GM18858 (cell line): Measurements from ENCODE around the gene PAK1IP1.
A peak's percentile ranks its signal among the peaks of the same experiment; 100 is the strongest.
"Not testable (repeated sequence)": the region's sequence is repeated elsewhere in the genome, so short reads cannot be mapped to it uniquely, and the experiment has no call there.

Experiments used
- ATAC-seq: cut with Tn5 transposase; IDR thresholded peaks from one replicate; pipeline ENCODE4 v1.9.1; 2021; ENCODE audit not compliant: unreplicated experiment

Gene PAK1IP1, protein sequence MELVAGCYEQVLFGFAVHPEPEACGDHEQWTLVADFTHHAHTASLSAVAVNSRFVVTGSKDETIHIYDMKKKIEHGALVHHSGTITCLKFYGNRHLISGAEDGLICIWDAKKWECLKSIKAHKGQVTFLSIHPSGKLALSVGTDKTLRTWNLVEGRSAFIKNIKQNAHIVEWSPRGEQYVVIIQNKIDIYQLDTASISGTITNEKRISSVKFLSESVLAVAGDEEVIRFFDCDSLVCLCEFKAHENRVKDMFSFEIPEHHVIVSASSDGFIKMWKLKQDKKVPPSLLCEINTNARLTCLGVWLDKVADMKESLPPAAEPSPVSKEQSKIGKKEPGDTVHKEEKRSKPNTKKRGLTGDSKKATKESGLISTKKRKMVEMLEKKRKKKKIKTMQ

DNA sequence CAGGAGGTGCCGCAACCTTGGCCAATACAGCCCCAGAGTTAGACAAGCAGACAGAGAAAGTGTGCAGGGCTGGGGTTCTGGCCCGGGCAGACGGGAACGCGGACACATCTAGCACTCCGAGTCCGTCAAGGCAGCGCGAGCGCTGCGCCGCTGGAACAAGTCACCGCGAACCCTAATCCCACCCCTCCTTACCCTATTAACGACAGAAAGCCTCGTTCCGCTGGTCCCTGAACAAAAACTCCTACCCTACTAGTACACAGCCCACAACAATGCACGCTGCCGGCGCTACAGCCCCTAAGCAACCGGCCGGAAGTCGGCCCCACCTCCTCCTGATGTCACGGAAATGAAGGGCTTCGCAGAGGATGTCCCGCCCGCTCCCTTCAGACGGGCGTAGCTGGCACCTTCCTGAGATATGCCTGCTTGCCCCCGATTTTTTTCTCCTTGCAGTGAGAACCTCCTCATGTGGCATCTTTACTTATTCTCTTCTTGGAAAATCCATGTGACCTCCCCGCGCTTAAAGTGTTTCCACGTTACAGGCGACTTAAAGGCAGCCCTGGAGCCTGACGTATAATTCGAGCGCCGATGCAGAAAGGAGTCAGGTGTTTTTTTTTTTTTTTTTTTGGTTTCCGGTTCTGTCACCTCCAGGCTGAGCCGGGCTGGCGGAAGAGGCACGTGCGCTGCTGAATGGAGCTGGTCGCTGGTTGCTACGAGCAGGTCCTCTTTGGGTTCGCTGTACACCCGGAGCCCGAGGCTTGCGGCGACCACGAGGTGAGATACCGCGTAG, at the start of gene PAK1IP1, which contains the start of gene C6orf52:
PAK1IP1 (plus strand) TSS at position 671 of the 784 bp plus-strand sequence; CDS start at position 685, 14 bp downstream.
C6orf52 (minus strand) TSS at position 315 of the 784 bp plus-strand sequence. CDS start 7,066 bp downstream, outside the sequence.
- peak; percentile 94 for ATAC-seq

DNA sequence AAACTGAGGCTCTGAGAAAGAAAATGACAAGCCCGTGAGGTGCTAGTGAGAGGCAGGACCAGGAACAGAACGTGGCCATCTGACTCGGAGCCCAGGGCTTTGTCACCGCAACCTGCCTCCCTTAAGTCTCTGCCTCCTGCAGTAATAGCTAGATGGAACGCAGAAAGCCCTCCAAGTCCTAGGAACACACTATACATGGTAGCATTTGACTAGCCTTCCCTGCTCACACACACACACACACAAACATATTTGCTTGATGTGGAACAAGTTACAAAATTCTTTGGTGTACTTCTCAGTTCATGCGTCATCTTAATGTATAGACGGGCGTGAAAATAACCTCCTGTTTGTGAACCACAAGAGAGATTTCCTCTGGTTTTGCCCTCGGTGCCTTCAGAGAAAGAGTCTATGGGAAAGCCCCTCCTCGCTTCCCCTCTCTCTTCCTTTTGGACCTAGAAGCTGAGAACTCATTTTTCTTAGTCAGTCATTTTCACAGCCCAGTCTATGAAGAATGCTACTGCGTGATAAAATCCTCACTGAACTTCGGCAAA, 39.2 kb upstream of the PAK1IP1 start:
- ATAC-seq = no peak

DNA sequence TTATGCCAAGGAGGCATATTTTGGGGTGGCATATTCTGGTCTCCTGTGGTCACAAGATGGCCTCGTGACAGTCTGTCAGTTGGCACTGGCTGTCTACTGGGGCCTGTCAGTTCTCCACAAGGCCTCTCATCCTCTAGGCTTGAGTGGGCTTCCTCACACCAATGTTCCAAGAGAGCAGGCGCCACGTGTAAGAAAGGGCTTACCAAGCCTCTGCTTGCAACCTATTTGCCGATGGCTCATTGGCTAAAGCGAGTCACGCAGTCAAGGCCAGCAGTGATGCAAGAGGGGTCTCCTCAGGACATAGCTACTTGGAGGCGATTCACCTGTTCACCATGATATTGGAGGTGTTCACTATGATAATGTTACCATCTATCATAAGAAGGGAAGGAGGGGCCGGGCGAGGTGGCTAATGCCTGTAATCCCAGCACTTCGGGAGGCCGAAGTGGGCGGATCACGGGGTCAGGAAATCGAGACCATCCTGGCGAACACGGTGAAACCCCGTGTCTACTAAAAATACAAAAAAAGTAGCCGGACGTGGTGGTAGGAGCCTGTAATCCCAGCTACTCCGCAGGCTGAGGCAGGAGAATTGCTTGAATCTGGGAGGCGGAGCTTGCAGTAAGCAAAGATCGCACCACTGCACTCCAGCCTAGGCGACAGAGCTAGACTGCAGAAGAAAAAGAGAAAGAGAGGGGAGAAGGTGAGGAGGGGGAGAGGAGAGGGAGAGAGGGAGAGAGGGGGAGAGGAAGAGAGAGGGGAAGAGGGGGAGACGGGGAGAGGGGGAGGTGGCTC, 35.7 kb upstream of the PAK1IP1 start:
- ATAC-seq = no peak

DNA sequence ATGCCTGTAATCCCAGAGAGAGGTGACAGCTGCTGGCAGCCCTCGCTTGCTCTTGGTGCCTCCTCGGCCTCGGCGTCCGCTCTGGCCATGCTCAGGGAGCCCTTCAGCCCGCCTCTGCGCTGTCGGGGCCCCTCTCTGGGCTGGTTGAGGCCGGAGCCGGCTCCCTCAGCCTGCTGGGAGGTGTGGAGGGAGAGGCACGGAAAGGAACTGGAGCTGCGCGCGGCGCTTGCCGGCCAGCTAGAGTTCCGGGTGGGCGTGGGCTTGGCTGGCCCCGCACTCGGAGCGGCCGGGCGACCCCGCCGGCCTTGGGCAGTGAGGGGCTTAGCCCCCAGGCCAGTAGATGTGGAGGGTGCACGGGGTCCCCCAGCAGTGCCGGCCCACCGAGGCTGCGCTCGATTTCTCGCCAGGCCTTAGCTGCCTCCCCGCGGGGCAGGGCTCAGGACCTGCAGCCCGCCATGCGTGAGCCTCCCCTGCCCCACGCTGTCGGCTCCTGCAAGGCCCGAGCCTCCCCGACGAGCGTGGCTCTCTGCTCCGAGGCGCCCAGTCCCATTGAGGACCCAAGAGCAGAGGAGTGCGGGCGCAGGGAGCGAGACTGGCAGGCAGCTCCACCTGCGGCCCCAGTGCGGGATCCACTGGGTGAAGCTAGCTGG, 34.9 kb upstream of the PAK1IP1 start:
- no peak for ATAC-seq

DNA sequence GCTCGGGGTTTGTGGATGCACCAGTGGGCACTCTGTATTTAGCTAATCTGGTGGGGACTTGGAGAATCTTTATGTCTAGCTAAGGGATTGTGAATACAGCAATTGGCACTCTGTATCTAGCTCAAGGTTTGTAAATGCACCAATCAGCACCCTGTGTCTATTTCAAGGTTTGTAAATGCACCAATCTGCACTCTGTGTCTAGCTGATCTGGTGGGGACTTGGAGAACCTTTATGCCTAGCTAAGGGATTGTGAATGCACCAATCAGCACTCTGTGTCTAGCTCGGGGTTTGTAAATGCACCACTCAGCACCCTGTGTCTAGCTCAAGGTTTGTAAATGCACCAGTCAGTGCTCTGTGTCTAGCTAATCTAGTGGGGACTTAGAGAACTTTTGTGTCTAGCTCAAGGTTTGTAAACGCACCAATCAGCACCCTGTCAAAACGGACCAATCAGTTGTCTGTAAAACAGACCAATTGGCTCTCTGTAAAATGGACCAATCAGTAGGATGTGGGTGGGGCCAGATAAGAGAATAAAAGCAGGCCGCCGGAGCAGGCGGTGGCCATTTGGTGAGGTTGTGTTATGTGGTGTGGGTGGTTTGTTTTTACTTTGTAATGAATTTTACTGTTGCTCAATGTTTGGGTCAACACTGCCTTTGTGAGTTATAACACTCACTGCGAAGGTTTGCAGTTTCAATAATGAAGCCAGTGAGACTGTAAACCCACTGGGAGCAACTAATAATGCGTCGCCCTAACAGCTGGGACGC, 34.2 kb upstream of the PAK1IP1 start:
- ATAC-seq = not testable (repeated sequence)

DNA sequence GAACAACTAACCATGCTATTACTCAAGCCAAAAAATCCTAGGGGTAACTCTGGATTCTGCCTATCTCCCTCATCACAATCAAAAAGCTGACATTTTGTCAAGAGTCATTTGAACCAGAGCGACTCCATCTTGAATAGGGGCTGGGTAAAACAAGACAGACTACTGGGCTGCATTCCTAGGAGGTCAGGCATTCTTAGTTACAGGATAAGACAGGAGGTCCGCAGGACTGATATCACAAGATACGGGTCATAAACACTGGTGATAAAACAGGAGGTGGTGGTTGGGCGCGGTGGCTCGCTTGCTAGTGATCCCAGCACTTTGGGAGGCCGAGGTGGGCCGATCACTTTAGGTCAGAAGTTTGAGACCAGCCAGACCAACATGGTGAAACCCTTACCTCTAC, 32.6 kb upstream of the PAK1IP1 start:
- ATAC-seq = no peak

DNA sequence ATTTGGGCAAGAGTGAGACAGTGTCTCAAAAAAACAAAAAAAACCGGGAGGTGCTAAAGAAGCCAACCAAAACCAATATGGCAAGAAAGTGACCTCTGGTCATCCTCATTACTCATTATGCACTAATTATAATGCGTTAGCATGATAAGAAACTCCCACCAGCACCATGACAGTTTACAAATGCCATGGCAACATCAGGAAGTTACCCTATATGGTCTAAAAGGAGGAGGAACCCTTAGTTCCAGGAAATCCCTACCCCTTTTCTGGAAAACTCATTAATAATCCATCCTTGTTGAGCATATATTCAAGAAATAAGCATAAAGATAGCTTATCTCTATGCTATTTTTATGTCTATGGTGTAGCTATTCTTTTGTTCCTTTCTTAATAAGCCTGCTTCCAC, 32.0 kb upstream of the PAK1IP1 start:
- no peak for ATAC-seq

DNA sequence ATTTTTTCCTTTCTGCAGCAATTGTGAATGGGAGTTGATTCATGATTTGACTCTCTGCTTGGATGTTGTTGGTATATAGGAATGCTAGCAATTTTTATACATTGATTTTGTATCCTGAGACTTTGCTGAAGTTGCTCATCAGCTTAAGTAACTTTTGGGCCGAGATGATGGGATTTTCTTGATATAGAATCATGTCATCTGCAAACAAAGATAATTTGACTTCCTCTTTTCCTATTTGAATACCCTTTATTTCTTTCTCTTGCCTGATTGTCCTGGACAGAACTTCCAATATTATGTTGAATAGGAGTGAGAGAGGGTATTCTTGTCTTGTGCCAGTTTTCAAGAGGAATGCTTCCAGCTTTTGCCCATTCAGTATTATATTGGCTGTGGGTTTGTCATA, 29.2 kb upstream of the PAK1IP1 start:
- not testable (repeated sequence) for ATAC-seq

DNA sequence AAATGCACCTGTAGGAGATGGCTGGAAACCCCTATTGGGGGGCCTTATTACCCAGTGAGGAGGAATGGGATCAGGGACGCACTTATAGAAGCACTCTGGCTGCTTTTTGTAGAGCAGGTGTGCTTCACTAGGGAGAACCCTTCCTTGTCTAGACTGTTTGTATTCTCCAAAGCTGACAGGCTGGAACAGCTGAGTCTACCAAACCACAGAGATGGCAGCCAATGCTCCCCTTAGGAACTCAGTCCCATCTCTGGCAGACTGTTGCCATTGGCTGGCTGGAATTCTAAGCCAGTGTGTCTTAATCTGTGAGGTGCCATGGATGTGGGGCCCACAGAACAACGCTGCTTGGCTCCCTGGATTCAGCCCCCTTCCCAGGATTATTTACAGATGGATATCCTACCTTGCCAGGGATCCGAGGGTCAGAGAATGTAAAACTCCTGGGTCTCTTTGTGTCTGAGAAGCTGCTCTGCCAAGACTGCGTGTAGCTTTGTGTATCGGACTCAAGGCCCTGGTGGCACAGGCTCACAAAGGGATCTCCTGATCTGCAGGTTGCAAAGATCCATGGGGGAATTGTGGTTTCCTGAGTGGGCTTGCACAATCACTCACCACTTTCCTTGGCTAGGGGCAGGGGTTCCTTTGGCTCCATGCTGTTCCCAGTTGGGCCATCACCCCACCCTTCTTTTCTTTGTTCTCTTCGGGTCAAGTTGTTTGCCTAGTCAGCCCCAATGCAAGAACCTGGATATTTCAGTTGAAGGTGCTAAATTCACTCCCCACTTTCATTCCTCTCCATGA, 26.4 kb upstream of the PAK1IP1 start:
- no peak for ATAC-seq

DNA sequence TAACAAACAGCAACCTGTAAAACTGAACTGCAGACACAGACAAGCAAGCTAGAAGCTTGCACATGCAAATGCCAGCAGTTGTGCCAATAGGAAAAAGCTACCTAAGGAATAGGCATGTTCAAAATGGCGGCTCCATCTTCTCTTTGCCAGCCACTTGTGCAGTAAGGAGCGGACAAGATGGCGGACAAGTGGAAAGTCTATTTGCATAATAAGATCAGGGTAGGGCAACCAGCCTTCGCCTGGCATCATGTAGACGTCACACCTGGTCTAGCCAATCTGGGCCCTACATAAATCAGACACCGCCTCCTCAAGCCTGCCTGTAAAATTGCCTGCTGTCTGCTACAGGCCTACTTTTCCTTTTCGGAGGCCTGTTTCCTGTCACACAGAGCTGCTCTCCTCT, 18.4 kb upstream of the PAK1IP1 start:
- ATAC-seq = no peak

DNA sequence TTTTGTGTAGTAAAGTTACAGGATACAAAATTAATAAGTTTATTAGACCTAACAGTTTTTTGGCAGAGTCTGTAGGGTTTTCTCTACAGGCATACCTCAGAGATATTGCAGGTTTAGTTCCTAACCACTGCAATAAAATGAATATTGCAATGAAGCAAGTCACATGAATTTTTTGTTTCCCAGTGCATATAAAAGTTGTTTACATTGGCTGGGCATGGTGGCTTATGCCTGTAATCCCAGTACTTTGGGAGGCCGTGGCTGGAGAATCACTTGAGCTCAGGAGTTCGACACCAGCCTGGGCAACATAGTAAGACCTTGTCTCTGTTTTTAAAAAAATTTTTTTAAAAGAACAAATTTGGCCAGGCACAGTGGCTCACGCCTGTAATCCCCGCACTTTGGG, 16.3 kb upstream of the PAK1IP1 start:
- no peak for ATAC-seq

DNA sequence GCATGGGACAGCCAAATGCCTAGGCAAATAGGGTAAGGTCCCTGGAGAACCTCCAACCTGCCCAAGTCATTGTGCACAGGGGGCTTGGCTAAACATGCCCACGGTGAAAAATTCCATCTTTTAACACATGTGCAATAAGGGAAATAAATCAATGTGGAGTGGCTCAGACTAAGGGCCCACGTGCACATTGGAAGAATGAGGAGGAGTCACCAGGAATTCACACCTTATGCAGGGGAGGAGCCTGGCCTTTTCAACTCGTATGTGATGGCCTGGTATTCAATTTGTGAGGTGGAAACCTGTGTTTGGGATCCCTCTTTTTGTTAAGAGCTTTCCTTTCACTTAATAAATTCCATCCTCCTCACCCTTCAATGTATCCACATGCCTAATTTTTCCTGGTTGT, 13.0 kb upstream of the PAK1IP1 start:
- ATAC-seq = no peak

DNA sequence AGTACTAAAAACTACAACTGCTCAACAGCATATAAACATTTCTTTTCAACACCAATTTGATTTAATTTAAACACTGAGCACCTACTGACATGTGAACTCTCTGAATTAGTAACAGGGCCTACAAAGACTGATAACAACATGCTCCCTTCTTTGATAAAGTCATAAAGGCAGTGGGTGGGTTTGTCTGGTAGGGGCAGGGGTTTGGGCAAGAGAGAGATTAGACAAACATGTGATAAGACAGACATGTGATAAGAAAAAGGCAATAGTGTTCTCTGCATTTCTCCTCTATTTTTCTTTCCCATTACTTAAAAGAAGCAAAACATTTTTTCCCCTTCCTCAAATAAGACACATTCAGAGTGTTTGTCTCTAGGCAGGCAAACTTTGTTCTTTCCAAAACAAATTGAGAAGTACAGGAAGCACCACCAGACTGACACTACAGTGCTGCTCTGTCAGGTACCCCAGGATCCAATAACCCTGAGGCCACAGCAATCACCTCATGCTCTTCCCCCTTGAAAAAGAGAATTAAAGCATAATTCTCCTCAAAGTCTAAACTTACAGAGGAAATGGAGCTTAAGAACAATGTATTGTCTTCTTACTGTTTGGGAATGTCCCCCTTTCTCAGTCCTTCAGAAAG, 12.3 kb upstream of the PAK1IP1 start:
- no peak for ATAC-seq

DNA sequence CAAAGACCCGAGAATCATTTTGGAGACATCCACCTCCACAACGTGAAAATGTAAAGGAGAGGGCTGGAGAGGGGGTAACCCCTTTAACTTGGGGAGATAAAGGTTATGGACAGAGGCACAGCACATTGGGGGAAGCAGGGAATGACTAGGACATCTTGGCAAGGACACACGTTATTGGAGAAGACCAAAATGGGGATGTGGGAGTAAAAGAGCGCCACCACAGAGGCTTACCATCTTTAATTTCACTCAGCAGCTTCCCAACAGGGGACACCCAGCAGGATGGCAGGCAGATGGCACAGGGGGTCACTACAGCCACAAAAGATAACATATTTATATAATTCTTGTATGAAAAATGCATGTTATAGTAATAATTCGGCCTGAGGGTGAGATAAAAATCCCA, 10.2 kb upstream of the PAK1IP1 start:
- no peak for ATAC-seq

DNA sequence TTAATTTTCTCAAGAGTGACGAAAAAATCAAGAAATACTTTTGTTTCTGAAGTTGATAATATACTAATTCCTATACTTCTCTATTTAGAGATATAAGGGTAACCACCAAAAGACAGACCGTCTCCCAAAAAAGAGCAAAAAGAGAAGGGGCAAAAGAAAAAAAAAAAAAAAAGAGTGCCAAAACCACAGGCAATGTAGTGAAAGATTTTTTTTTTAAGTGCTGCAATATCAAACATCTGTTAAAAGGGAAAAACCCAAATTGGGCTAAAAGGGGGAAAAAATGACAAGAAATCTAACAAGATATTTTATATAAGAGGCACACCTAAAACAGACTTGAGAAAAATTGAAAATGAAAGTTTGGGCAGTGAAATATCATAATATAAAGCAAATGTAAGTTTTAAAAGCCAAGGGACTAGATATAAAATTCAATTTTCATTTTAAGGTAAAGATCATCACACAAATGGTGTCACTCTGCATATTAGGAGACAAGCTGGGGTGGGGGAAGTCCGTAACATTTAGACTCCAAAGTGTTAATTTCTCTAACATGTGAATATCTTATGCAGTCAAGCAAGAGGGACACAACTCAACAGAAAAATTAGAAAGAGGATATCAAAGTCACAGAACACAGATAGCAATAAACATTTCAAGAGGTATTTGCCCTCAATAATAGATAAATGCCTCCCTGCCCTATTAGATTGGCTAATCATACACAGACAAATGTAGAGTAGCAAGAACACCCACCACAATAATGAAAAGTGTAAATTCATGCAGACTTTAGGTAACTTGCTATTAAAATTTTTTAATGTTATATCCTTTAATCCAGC, 9.5 kb upstream of the PAK1IP1 start:
- no peak for ATAC-seq

DNA sequence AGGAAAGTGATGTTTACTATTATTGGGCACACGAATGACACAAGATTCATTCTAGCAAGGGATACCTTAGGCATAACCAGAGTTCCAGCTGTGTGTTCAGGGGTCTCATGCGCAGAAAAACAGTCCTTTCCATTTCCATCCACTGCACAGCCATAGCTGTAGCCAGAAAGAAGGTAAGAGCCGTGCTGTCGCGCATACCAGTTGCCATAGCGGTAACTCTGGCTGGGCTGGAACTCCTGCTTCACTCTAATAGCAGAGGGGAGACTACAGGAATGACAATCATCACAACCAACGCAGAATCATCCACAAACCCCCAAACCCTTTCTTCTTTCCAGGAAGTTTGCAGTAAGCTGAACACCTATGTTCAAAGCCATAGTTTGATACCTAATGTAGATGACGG, 7.9 kb upstream of the PAK1IP1 start:
- no peak for ATAC-seq

DNA sequence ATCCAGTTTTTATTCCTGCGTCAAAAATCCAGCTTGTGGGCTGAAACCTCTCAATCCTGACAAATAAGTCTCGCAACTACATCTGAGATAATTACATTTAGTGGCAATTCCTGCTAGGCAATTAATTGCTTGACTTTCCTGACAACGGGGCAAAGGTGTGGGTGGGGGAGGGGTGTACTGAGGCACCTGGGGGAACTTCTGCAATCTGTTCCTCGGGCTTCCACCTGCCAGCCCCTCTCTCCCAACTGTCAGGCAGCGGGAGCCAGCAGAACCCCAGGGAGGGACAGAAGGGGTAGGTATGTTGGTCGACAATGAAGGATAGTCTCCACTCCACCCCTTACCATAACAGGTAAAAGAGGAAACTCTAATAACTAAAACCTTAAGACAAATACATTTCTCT, 7.2 kb upstream of the PAK1IP1 start:
- no peak for ATAC-seq
